H9 (cell line): ENCODE data around the gene ANO2. TPM values are rescaled to one million over a fixed set of nuclear protein-coding genes. Genes with fewer than 3 reads are reported as not detected.

Source experiments
- DNase-seq: peaks from one replicate; pipeline ENCODE4 v3.0.0-alpha.2; 2017
- H2AFZ ChIP-seq: one replicate; pipeline ENCODE4 v1.6.1; 2013; ENCODE audit warnings: mild to moderate bottlenecking, low read length, control low read depth, moderate library complexity
- H2AK5ac ChIP-seq: 2 replicates; pipeline ENCODE4 v1.6.1; 2013; ENCODE audit warnings: low read length, control low read depth, mixed read lengths; ENCODE audit not compliant: insufficient read length
- H2BK120ac ChIP-seq: one replicate; pipeline ENCODE4 v1.6.1; 2013; ENCODE audit warnings: low read depth, mild to moderate bottlenecking, low read length, control low read depth, inconsistent platforms; ENCODE audit not compliant: poor library complexity, severe bottlenecking
- H2BK12ac ChIP-seq: 2 replicates; pipeline ENCODE4 v1.6.1; 2013; ENCODE audit warnings: low read length, control low read depth, mixed read lengths, low read depth; ENCODE audit not compliant: insufficient read length
- H2BK15ac ChIP-seq: 2 replicates; pipeline ENCODE4 v1.6.1; 2013; ENCODE audit warnings: low read depth, low read length, control low read depth
- H2BK20ac ChIP-seq: one replicate; pipeline ENCODE4 v1.6.1; 2013; ENCODE audit warnings: low read depth, mild to moderate bottlenecking, low read length, control low read depth, inconsistent platforms; ENCODE audit not compliant: poor library complexity, severe bottlenecking
- H2BK5ac ChIP-seq: 2 replicates; pipeline ENCODE4 v1.6.1; 2013; ENCODE audit warnings: low read length, control low read depth, mixed read lengths; ENCODE audit not compliant: insufficient read length
- H3K14ac ChIP-seq: 2 replicates; pipeline ENCODE4 v1.6.1; 2013; ENCODE audit warnings: low read length, control low read depth; ENCODE audit not compliant: insufficient read depth
- H3K18ac ChIP-seq: 2 replicates; pipeline ENCODE4 v1.6.1; 2013; ENCODE audit warnings: low read depth, mild to moderate bottlenecking, mixed read lengths, low read length, control low read depth; ENCODE audit not compliant: insufficient read length
- H3K23ac ChIP-seq: 2 replicates; pipeline ENCODE4 v1.6.1; 2013; ENCODE audit warnings: low read length, control low read depth, mixed read lengths, low read depth; ENCODE audit not compliant: insufficient read length
- H3K23me2 ChIP-seq: 2 replicates; pipeline ENCODE4 v1.6.1; 2013; ENCODE audit warnings: low read depth, mild to moderate bottlenecking, mixed read lengths, low read length, control low read depth; ENCODE audit not compliant: insufficient read length, poor library complexity, severe bottlenecking
- H3K27ac ChIP-seq: 2 replicates; pipeline ENCODE4 v1.5.1; 2013; ENCODE audit warnings: low read length, control low read depth, mixed read lengths, low read depth; ENCODE audit not compliant: insufficient read length
- H3K27me3 ChIP-seq: 2 replicates; pipeline ENCODE4 v1.6.1; 2013; ENCODE audit warnings: low read length, control low read depth, inconsistent platforms; ENCODE audit not compliant: insufficient read depth
- H3K4ac ChIP-seq: 2 replicates; pipeline ENCODE4 v1.6.1; 2013; ENCODE audit warnings: low read depth, mild to moderate bottlenecking, control low read depth, inconsistent platforms, low read length, moderate library complexity
- H3K4me1 ChIP-seq: 2 replicates; pipeline ENCODE4 v1.6.1; 2013; ENCODE audit warnings: low read length, control low read depth, inconsistent platforms; ENCODE audit not compliant: insufficient read depth
- H3K4me2 ChIP-seq: 2 replicates; pipeline ENCODE4 v1.6.1; 2013; ENCODE audit warnings: low read length, control low read depth, mixed read lengths; ENCODE audit not compliant: insufficient read length, insufficient read depth
- H3K56ac ChIP-seq: 2 replicates; pipeline ENCODE4 v1.6.1; 2013; ENCODE audit warnings: low read depth, mild to moderate bottlenecking, mixed read lengths, low read length, control low read depth; ENCODE audit not compliant: insufficient read length
- H3K79me1 ChIP-seq: 2 replicates; pipeline ENCODE4 v1.6.1; 2013; ENCODE audit warnings: low read depth, mild to moderate bottlenecking, moderate library complexity, low read length, control low read depth, inconsistent platforms; ENCODE audit not compliant: insufficient read depth, poor library complexity, severe bottlenecking
- H3K79me2 ChIP-seq: 2 replicates; pipeline ENCODE4 v1.6.1; 2013; ENCODE audit warnings: low read length, control low read depth, inconsistent platforms; ENCODE audit not compliant: insufficient read depth
- H3K9ac ChIP-seq: 2 replicates; pipeline ENCODE4 v1.6.1; 2013; ENCODE audit warnings: low read length, control low read depth, mixed read lengths; ENCODE audit not compliant: insufficient read length; ENCODE audit errors: extremely low read depth
- H3K9me3 ChIP-seq: one replicate; pipeline ENCODE4 v1.6.1; 2013; ENCODE audit warnings: low read depth, low read length, inconsistent platforms; ENCODE audit not compliant: control insufficient read depth
- H3T11ph ChIP-seq: one replicate; pipeline ENCODE4 v1.6.1; 2013; ENCODE audit warnings: mild to moderate bottlenecking, low read length, control low read depth, inconsistent platforms
- H4K20me1 ChIP-seq: one replicate; pipeline ENCODE4 v1.6.1; 2013; ENCODE audit not compliant: control insufficient read depth, insufficient read length, insufficient read depth
- H4K5ac ChIP-seq: 2 replicates; pipeline ENCODE4 v1.6.1; 2013; ENCODE audit warnings: low read depth, mild to moderate bottlenecking, mixed read lengths, low read length, control low read depth; ENCODE audit not compliant: insufficient read length
- H4K8ac ChIP-seq: replicated peaks from 2 replicates; pipeline ENCODE4 v1.6.1; 2013; ENCODE audit warnings: low read length, control low read depth, mixed read lengths, low read depth; ENCODE audit not compliant: insufficient read length
- H4K91ac ChIP-seq: 2 replicates; pipeline ENCODE4 v1.6.1; 2013; ENCODE audit warnings: low read depth, mild to moderate bottlenecking, moderate library complexity, mixed read lengths, low read length, control low read depth; ENCODE audit not compliant: insufficient read length
- H3K27ac Mint-ChIP-seq, 3 experiments: 2 replicates in 2 of 3; 3 replicates in 1 of 3; pipeline ENCODE4 v1.8.0; 2020 to 2021; ENCODE audit warnings: mixed read lengths in 3 of 3, mild to moderate bottlenecking in 1 of 3, moderate library complexity in 1 of 3
- H3K27me3 Mint-ChIP-seq: 2 replicates; pipeline ENCODE4 v1.8.0; 2021; ENCODE audit warnings: low read depth, mild to moderate bottlenecking, moderate library complexity, mixed read lengths
- H3K36me3 Mint-ChIP-seq, 3 experiments: 2 replicates in 2 of 3; 3 replicates in 1 of 3; pipeline ENCODE4 v1.8.0; 2020 to 2021; ENCODE audit warnings: low read depth in 3 of 3, mixed read lengths in 3 of 3; ENCODE audit not compliant: insufficient read depth in 1 of 3
- H3K4me1 Mint-ChIP-seq, 2 experiments: 2 replicates each; pipeline ENCODE4 v1.8.0; 2020; ENCODE audit warnings: mixed read lengths in 2 of 2
- H3K4me3 Mint-ChIP-seq, 2 experiments: 2 replicates in 1 of 2; 3 replicates in 1 of 2; pipeline ENCODE4 v1.8.0; 2020 to 2021; ENCODE audit warnings: mild to moderate bottlenecking in 2 of 2, mixed read lengths in 2 of 2, moderate library complexity in 1 of 2
- H3K9me3 Mint-ChIP-seq, 2 experiments: 2 replicates in 1 of 2; 3 replicates in 1 of 2; pipeline ENCODE4 v1.8.0; 2020; ENCODE audit warnings: mild to moderate bottlenecking in 2 of 2, mixed read lengths in 2 of 2, moderate library complexity in 1 of 2
- WGBS: extraction: QIAGEN DNeasy Blood & Tissue Kit; methylation state at CpG from one replicate; pipeline ENCODE4 v1.1.7; 2013; ENCODE audit warnings: missing lambda C conversion rate, low lambda C conversion rate, mixed read lengths; ENCODE audit not compliant: insufficient read length; ENCODE audit errors: extremely low coverage; 5-methylcytosine and 5-hydroxymethylcytosine counted together
- total RNA-seq: library from RNA; stranded (reverse); gene quantifications from 2 replicates; pipeline ENCODE4 v1.2.1, GENCODE V29; 2021
- TF ChIP-seq, protein P1 (sequence below): fragments of 200-600 bp; sonication (generic); conservative IDR thresholded peaks from 3 replicates; pipeline ENCODE4 v1.8.0; 2021; ENCODE audit warnings: antibody characterized with exemption, mild to moderate bottlenecking

The ANO2 gene
- total RNA-seq, 1 experiment from 2014 or later: 3.8 TPM

DNA sequence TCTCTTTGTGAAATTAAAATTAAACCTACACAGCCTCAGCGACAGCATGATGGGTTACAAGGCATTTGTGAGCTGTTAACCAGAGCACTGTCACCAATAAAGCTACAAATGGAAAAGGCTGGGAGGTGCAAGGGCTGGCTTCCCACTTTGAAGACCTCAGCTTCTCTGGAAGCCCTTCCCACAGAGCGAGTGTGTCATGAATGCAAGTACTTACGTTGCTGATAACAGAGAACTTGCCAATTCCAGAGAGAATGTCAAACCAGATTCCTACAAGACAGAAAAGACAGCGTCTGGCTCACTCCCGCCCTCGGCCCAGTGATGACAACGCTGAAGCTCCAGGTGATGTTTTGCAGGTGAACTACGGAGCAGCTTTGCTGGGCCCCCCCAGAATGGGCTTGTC lies 367.3 kb downstream of the ANO2 start:
- no peak overlapping the region for H3K9ac ChIP-seq
- H2BK5ac ChIP-seq: no peak overlapping the region
- no peaks in the 10 kb centered on the region; a peak in 2 of 5 replicates for H3K9me3 Mint-ChIP-seq
- H3K23ac ChIP-seq: no peak overlapping the region
- H3K14ac ChIP-seq: no peak overlapping the region
- peaks cover 2% of the 10 kb centered on the region; the same call in 1 of the 2 replicates for H3K27me3 Mint-ChIP-seq
- H3K27me3 ChIP-seq: no peaks in the 10 kb centered on the region
- no peak overlapping the region for H4K91ac ChIP-seq
- no peak overlapping the region for H2BK20ac ChIP-seq
- no peak for DNase-seq
- H3K18ac ChIP-seq: no peak overlapping the region
- no peaks in the 10 kb centered on the region for H3K36me3 Mint-ChIP-seq
- H3K4me1 Mint-ChIP-seq: peaks cover 16 to 25% of the 10 kb centered on the region in 2 experiments
- H3K9me3 ChIP-seq: no peaks in the 10 kb centered on the region
- H3K4ac ChIP-seq: no peak overlapping the region
- no peak overlapping the region for H3K4me3 Mint-ChIP-seq
- H2AK5ac ChIP-seq: no peak overlapping the region
- no peak overlapping the region for H4K5ac ChIP-seq
- TF ChIP-seq, protein P1, sequence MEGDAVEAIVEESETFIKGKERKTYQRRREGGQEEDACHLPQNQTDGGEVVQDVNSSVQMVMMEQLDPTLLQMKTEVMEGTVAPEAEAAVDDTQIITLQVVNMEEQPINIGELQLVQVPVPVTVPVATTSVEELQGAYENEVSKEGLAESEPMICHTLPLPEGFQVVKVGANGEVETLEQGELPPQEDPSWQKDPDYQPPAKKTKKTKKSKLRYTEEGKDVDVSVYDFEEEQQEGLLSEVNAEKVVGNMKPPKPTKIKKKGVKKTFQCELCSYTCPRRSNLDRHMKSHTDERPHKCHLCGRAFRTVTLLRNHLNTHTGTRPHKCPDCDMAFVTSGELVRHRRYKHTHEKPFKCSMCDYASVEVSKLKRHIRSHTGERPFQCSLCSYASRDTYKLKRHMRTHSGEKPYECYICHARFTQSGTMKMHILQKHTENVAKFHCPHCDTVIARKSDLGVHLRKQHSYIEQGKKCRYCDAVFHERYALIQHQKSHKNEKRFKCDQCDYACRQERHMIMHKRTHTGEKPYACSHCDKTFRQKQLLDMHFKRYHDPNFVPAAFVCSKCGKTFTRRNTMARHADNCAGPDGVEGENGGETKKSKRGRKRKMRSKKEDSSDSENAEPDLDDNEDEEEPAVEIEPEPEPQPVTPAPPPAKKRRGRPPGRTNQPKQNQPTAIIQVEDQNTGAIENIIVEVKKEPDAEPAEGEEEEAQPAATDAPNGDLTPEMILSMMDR: no peak
- H3K56ac ChIP-seq: no peak overlapping the region
- H3T11ph ChIP-seq: no peak overlapping the region
- no peak overlapping the region for H2BK12ac ChIP-seq
- H2AFZ ChIP-seq: no peak overlapping the region
- no peaks in the 10 kb centered on the region for H3K4me1 ChIP-seq
- H4K20me1 ChIP-seq: no peaks in the 10 kb centered on the region
- H2BK120ac ChIP-seq: no peak overlapping the region
- H3K27ac Mint-ChIP-seq: no peak overlapping the region
- H3K4me2 ChIP-seq: no peak overlapping the region
- H4K8ac ChIP-seq: no peak overlapping the region
- H3K27ac ChIP-seq: no peak overlapping the region
- no peaks in the 10 kb centered on the region for H3K79me1 ChIP-seq
- no peaks in the 10 kb centered on the region for H3K23me2 ChIP-seq
- no CpG with 5 or more reads among the region's 8 CpGs for WGBS
- no peaks in the 10 kb centered on the region for H3K79me2 ChIP-seq
- H2BK15ac ChIP-seq: no peak overlapping the region
